ENCODE results near the gene SNCB. TPM values are rescaled to one million over a fixed set of nuclear protein-coding genes. Genes with fewer than 3 reads are reported as not detected.

Gene SNCB
- total RNA-seq, 4 donors from 2014 or later: not detected

- H3K36me3 ChIP-seq: no peaks in the 10 kb centered on the region
- WGBS: 27% methylated on average over 21 of the region's 25 CpGs
- no peak overlapping the region for H3K27ac ChIP-seq
- H3K4me3 ChIP-seq: no peak overlapping the region
- peaks cover 89% of the 10 kb centered on the region for H3K27me3 ChIP-seq
- DNase-seq (ENCODE audit: low spot score in 2 of 2): no peak
- H3K4me1 ChIP-seq: peaks cover 22% of the 10 kb centered on the region
- no peaks in the 10 kb centered on the region for H3K9me3 ChIP-seq
- TF ChIP-seq POLR2A (IDR thresholded peaks at IDR 0.05): no peak
- no peak for TF ChIP-seq POLR2AphosphoS5 (IDR thresholded peaks at IDR 0.05)
- no peak for TF ChIP-seq CTCF (IDR thresholded peaks at IDR 0.05)
- no peak for TF ChIP-seq EP300 (IDR thresholded peaks at IDR 0.05)
Measured at GRCh38 chr5:176625966-176626875, 4.1 kb downstream of the SNCB start.

- DNase-seq (ENCODE audit: low spot score in 2 of 2): no peak
- H3K9me3 ChIP-seq: no peaks in the 10 kb centered on the region
- H3K27me3 ChIP-seq: peaks cover 89% of the 10 kb centered on the region
- TF ChIP-seq POLR2AphosphoS5 (IDR thresholded peaks at IDR 0.05) (no peak), EP300 (IDR thresholded peaks at IDR 0.05) (no peak), CTCF (IDR thresholded peaks at IDR 0.05) (no peak), POLR2A (IDR thresholded peaks at IDR 0.05) (no peak)
- H3K27ac ChIP-seq: no peak overlapping the region
- H3K36me3 ChIP-seq: no peaks in the 10 kb centered on the region
- H3K4me3 ChIP-seq: no peak overlapping the region
- WGBS: 70% methylated on average over 2 of the region's 2 CpGs
- peaks cover 20% of the 10 kb centered on the region for H3K4me1 ChIP-seq
Measured at GRCh38 chr5:176625512-176625911, 4.8 kb downstream of the SNCB start.

- peaks cover 89% of the 10 kb centered on the region for H3K27me3 ChIP-seq
- DNase-seq (ENCODE audit: low spot score in 2 of 2): no peak
- H3K36me3 ChIP-seq: no peaks in the 10 kb centered on the region
- H3K9me3 ChIP-seq: no peaks in the 10 kb centered on the region
- no peak for TF ChIP-seq EP300 (IDR thresholded peaks at IDR 0.05)
- no peak for TF ChIP-seq POLR2AphosphoS5 (IDR thresholded peaks at IDR 0.05)
- no peak for TF ChIP-seq POLR2A (IDR thresholded peaks at IDR 0.05)
- TF ChIP-seq CTCF (IDR thresholded peaks at IDR 0.05): no peak
- H3K4me1 ChIP-seq: peaks cover 20% of the 10 kb centered on the region
- H3K4me3 ChIP-seq: no peak overlapping the region
- 69% methylated on average over 7 of the region's 9 CpGs for WGBS
- H3K27ac ChIP-seq: no peak overlapping the region
Measured at GRCh38 chr5:176624938-176625337, 5.4 kb downstream of the SNCB start.

GRCh38 chr5:176624142-176624541 is 6.2 kb downstream of the SNCB start:
- Histone ChIP-seq H3K36me3 (no peaks in the 10 kb centered on the region), H3K4me3 (no peak overlapping the region), H3K27ac (no peak overlapping the region), H3K4me1 (peaks cover 20% of the 10 kb centered on the region), H3K9me3 (no peaks in the 10 kb centered on the region), H3K27me3 (peaks cover 89% of the 10 kb centered on the region)
- DNase-seq (ENCODE audit: low spot score in 2 of 2): no peak
- TF ChIP-seq EP300 (IDR thresholded peaks at IDR 0.05) (no peak), POLR2A (IDR thresholded peaks at IDR 0.05) (no peak), POLR2AphosphoS5 (IDR thresholded peaks at IDR 0.05) (no peak), CTCF (IDR thresholded peaks at IDR 0.05) (no peak)
- 84% methylated on average over 2 of the region's 4 CpGs for WGBS

GRCh38 chr5:176621661-176622079 is 8.7 kb downstream of the SNCB start:
- no peaks in the 10 kb centered on the region for H3K9me3 ChIP-seq
- no peak for DNase-seq (ENCODE audit: low spot score in 2 of 2)
- H3K27me3 ChIP-seq: peaks cover 87% of the 10 kb centered on the region
- 46% methylated on average over 9 of the region's 13 CpGs for WGBS
- H3K27ac ChIP-seq: no peak overlapping the region
- no peak for TF ChIP-seq EP300 (IDR thresholded peaks at IDR 0.05)
- peaks cover 22% of the 10 kb centered on the region for H3K4me1 ChIP-seq
- no peak overlapping the region for H3K4me3 ChIP-seq
- H3K36me3 ChIP-seq: no peaks in the 10 kb centered on the region
